B cell (primary cell): ENCODE data around the gene MCM3AP. TPM values are rescaled to one million over a fixed set of nuclear protein-coding genes. Genes with fewer than 3 reads are reported as not detected.

Experiments
- ATAC-seq: fragments of 200-7000 bp; cut with Tn5 transposase; one replicate; pipeline ENCODE4 v1.10.0; 2021; ENCODE audit warnings: low read depth, mild to moderate bottlenecking, moderate number of reproducible peaks, moderate library complexity
- CTCF ChIA-PET: fragments of 350-600 bp; sonication (Branson Sonifier 250); formaldehyde crosslinking; loops from one replicate; lab custom pipeline; 2021; ENCODE audit warnings: antibody characterized with exemption, inconsistent platforms; lab: Charles Lee
- POLR2A ChIA-PET: fragments of 350-600 bp; sonication (Branson Sonifier 250); formaldehyde crosslinking; loops from one replicate; lab custom pipeline; 2021; ENCODE audit warnings: antibody characterized with exemption; lab: Charles Lee
- DNase-seq: peaks from one replicate; pipeline ENCODE4 v3.0.0; 2013
- H2AFZ ChIP-seq: 2 replicates; pipeline ENCODE4 v1.6.1; 2012; ENCODE audit warnings: mild to moderate bottlenecking, low read depth, low read length; ENCODE audit not compliant: insufficient read depth, poor library complexity, severe bottlenecking
- H3K27ac ChIP-seq, 2 donors: 1 replicate in 1 of 2; 2 replicates in 1 of 2; pipeline ENCODE4 v1.5.1; 2012 to 2013; ENCODE audit warnings: low read length in 2 of 2, mild to moderate bottlenecking in 2 of 2, moderate library complexity in 1 of 2
- H3K27me3 ChIP-seq, 4 experiments: fragments of 200-600 bp in 1 of 4; sonication (generic) in 1 of 4; replicated peaks in 1 of 4; 1 replicate in 2 of 4; 2 replicates in 2 of 4; pipeline versions ENCODE4 v1.6.1 to v1.7.0; 2013 to 2016; ENCODE audit warnings: low read length in 3 of 4, mild to moderate bottlenecking in 2 of 4, mixed read lengths in 1 of 4, moderate library complexity in 1 of 4; ENCODE audit not compliant: insufficient read depth in 4 of 4, control insufficient read depth in 3 of 4; ENCODE audit errors: control extremely low read depth in 1 of 4
- H3K36me3 ChIP-seq, 2 experiments: replicated peaks in 1 of 2; 1 replicate in 1 of 2; 2 replicates in 1 of 2; pipeline versions ENCODE4 v1.6.1 to v1.7.1; 2013; ENCODE audit warnings: low read length in 1 of 2; ENCODE audit not compliant: insufficient read depth in 2 of 2, control insufficient read depth in 1 of 2; ENCODE audit errors: control extremely low read depth in 1 of 2, extremely low read depth in 1 of 2
- H3K4me1 ChIP-seq, 2 donors: fragments of 200-600 bp in 1 of 2; sonication (generic) in 1 of 2; 1 replicate in 1 of 2; 2 replicates in 1 of 2; pipeline versions ENCODE4 v1.5.1 to v1.6.1; 2013 to 2017; ENCODE audit warnings: low read length in 2 of 2; ENCODE audit not compliant: control insufficient read depth in 2 of 2, insufficient read depth in 2 of 2
- H3K4me2 ChIP-seq: replicated peaks from 2 replicates; pipeline ENCODE3; 2012; ENCODE audit warnings: mild to moderate bottlenecking, low read depth, low read length; ENCODE audit not compliant: poor library complexity, severe bottlenecking
- H3K4me3 ChIP-seq, 5 experiments: fragments of 200-600 bp in 1 of 5; sonication (generic) in 1 of 5; 1 replicate in 3 of 5; 2 replicates in 2 of 5; pipeline versions ENCODE4 v1.5.1 to v1.7.0; 2011 to 2016; ENCODE audit warnings: low read length in 4 of 5, mild to moderate bottlenecking in 4 of 5, low read depth in 2 of 5, control low read depth in 1 of 5, moderate library complexity in 1 of 5; ENCODE audit not compliant: insufficient read depth in 1 of 5; ENCODE audit errors: control extremely low read depth in 1 of 5, extremely low read depth in 1 of 5
- H3K79me2 ChIP-seq: fragments of 200-600 bp; sonication (generic); one replicate; pipeline ENCODE4 v1.6.0; 2016; ENCODE audit warnings: low read length; ENCODE audit not compliant: control insufficient read depth, insufficient read depth
- H3K9ac ChIP-seq: fragments of 200-600 bp; sonication (generic); 2 replicates; pipeline ENCODE4 v1.6.1; 2017; ENCODE audit warnings: mild to moderate bottlenecking, low read length, moderate library complexity
- H3K9me3 ChIP-seq, 3 donors: one replicate each; pipeline versions ENCODE4 v1.6.1 to v1.7.1; 2013; ENCODE audit warnings: low read length in 2 of 3; ENCODE audit not compliant: control insufficient read depth in 2 of 3, insufficient read depth in 1 of 3; ENCODE audit errors: control extremely low read depth in 1 of 3
- H4K20me1 ChIP-seq: 2 replicates; pipeline ENCODE4 v1.6.0; 2012; ENCODE audit warnings: mild to moderate bottlenecking, low read length; ENCODE audit not compliant: insufficient read depth, control insufficient read depth, poor library complexity, severe bottlenecking
- H3K27ac Mint-ChIP-seq: one replicate; pipeline ENCODE4 v1.8.0; 2021; ENCODE audit warnings: mixed read lengths
- H3K27me3 Mint-ChIP-seq: one replicate; pipeline ENCODE4 v1.8.0; 2021; ENCODE audit warnings: mixed read lengths
- H3K4me1 Mint-ChIP-seq: one replicate; pipeline ENCODE4 v1.8.0; 2021; ENCODE audit warnings: mixed read lengths
- H3K4me3 Mint-ChIP-seq: one replicate; pipeline ENCODE4 v1.8.0; 2021; ENCODE audit warnings: mixed read lengths
- H3K9me3 Mint-ChIP-seq: one replicate; pipeline ENCODE4 v1.8.0; 2022; ENCODE audit warnings: mixed read lengths; ENCODE audit not compliant: insufficient read depth
- CTCF ChIP-seq: fragments of 200-600 bp; IDR thresholded peaks from one replicate; pipeline ENCODE4 v1.8.0; 2022; ENCODE audit warnings: antibody characterized with exemption, mild to moderate bottlenecking
- EZH2 ChIP-seq: IDR thresholded peaks from 2 replicates; pipeline ENCODE4 v1.6.1; 2012; ENCODE audit warnings: borderline replicate concordance, low read depth, mild to moderate bottlenecking, moderate library complexity, low read length; ENCODE audit not compliant: insufficient read depth, poor library complexity, severe bottlenecking
- WGBS: methylation state at CpG from one replicate; pipeline ENCODE4 v1.1.5; 2013; ENCODE audit warnings: missing lambda C conversion rate; ENCODE audit not compliant: insufficient coverage; 5-methylcytosine and 5-hydroxymethylcytosine counted together
- intact Hi-C: fragments of 100-400 bp; cut with micrococcal nuclease; formaldehyde crosslinking; loops from one replicate; pipeline ENCODE4 v1.10.0; 2022
- polyA plus RNA-seq: library from polyadenylated mRNA; depleted of rRNA; stranded (reverse); fragments of >200 nt; gene quantifications from 2 replicates; pipeline ENCODE4 v1.2.3, GENCODE V29; 2012
- total RNA-seq, 2 donors: library from RNA; stranded (reverse); fragments of 120-200 nt in 1 of 2; gene quantifications; 1 replicate in 1 of 2; 2 replicates in 1 of 2; pipeline versions ENCODE4 v1.2.3 to v1.2.4, GENCODE V29; 2013 to 2022

The MCM3AP gene
- total and polyA plus RNA-seq, 2 donors (not counting 1 experiment from before 2014, with no cell fraction given), result 61.7 to 180 TPM

- H3K4me2 ChIP-seq, result no peak overlapping the region
- POLR2A ChIA-PET, result no interaction called here
Measured at GRCh38 chr21:46287541-46287940, 2.1 kb upstream of the MCM3AP start.

GRCh38 chr21:46286648-46287002 is 1.2 kb upstream of the MCM3AP start:
- H3K4me1 Mint-ChIP-seq, result peaks cover 47% of the 10 kb centered on the region
- Histone ChIP-seq H3K4me3 (peak overlapping the region; percentile 62 to 86 (median 78)), H3K27ac (peak overlapping the region; percentile 61 to 87), H3K9ac (peak overlapping the region; percentile 78), H3K36me3 (peaks cover 2 to 19% of the 10 kb centered on the region in 2 experiments), H2AFZ (peak overlapping the region; percentile 94), H3K9me3 (peaks cover 0 to 3% (median under 1%) of the 10 kb centered on the region in 3 donors), H4K20me1 (peaks cover 32% of the 10 kb centered on the region), H3K4me2 (peak overlapping the region; percentile 84), H3K4me1 (peaks cover 33 to 54% of the 10 kb centered on the region in 2 donors), H3K27me3 (no peaks in the 10 kb centered on the region), H3K79me2 (peaks cover 42% of the 10 kb centered on the region)
- peak; percentile 5 for ATAC-seq
- H3K4me3 Mint-ChIP-seq, result peak overlapping the region; percentile 93
- no CpG with 5 or more reads among the region's 16 CpGs for WGBS
- H3K9me3 Mint-ChIP-seq, result no peaks in the 10 kb centered on the region
- no peaks in the 10 kb centered on the region for H3K27me3 Mint-ChIP-seq
- TF ChIP-seq EZH2 (no peak), CTCF (no peak)
- H3K27ac Mint-ChIP-seq, result peak overlapping the region; percentile 91
- CTCF ChIA-PET, result no interaction called here
- POLR2A ChIA-PET, result no interaction called here
- intact Hi-C loops, result loop anchor here (1.0 kb wide), 5 partner anchors 10 to 172 kb away; partner anchors contain the start of genes DIP2A, LSS and PCNT
- DNase-seq, result no peak

More at GRCh38 chr21:46287541-46287940, 2.1 kb upstream of the MCM3AP start:
- Mint-ChIP-seq H3K27me3 (no peaks in the 10 kb centered on the region), H3K9me3 (no peaks in the 10 kb centered on the region), H3K4me1 (peaks cover 46% of the 10 kb centered on the region), H3K27ac (no peak overlapping the region), H3K4me3 (no peak overlapping the region)
- CTCF ChIA-PET, result no interaction called here
- Histone ChIP-seq H3K79me2 (peaks cover 33% of the 10 kb centered on the region), H3K27me3 (no peaks in the 10 kb centered on the region), H3K4me1 (peaks cover 33 to 46% of the 10 kb centered on the region in 2 donors), H3K9ac (no peak overlapping the region), H3K9me3 (peaks cover 0 to 9% (median 3%) of the 10 kb centered on the region in 3 donors), H3K27ac (no peak overlapping the region), H4K20me1 (peaks cover 24% of the 10 kb centered on the region), H3K36me3 (peaks cover 2 to 20% of the 10 kb centered on the region in 2 experiments), H3K4me3 (no peak overlapping the region), H2AFZ (no peak overlapping the region)
- WGBS, result 100% methylated on average over 2 of the region's 10 CpGs
- intact Hi-C loops, result no loop called here
- ATAC-seq, result no peak
- no peak for DNase-seq
- TF ChIP-seq EZH2, result no peak
